Breast epithelium (tissue), 3 donors: ENCODE data around the gene PKN1.

Experiments used
- CTCF ChIP-seq, 3 donors: fragments of 450-650 bp; IDR thresholded peaks; one replicate each; pipeline ENCODE4 v1.5.1; 2016 to 2017; ENCODE audit warnings: antibody characterized with exemption in 3 of 3, mild to moderate bottlenecking in 3 of 3, moderate library complexity in 3 of 3
- POLR2A ChIP-seq: fragments of 450-650 bp; IDR thresholded peaks from one replicate; pipeline ENCODE4 v1.6.1; 2016; ENCODE audit warnings: antibody characterized with exemption, mild to moderate bottlenecking, moderate library complexity

- TF ChIP-seq CTCF (IDR thresholded peaks at IDR 0.05) (no peak), POLR2A (no peak)
These were observed 10.6 kb downstream of the PKN1 start for GRCh38 chr19:14443632-14444216.
